T-helper 9 cell (primary cell): ENCODE measurements around the gene ATF6.
A peak's percentile ranks its signal among the peaks of the same experiment; 100 is the strongest.
"Not testable (repeated sequence)": the region's sequence is repeated elsewhere in the genome, so short reads cannot be mapped to it uniquely, and the experiment has no call there.

Experiments
- DNase-seq: peaks from one replicate; pipeline ENCODE4 v3.0.0-alpha.2; 2020

ATF6 gene

GRCh38 chr1:161736335-161736969 lies 29.7 kb upstream of the ATF6 start:
- no peak for DNase-seq

GRCh38 chr1:161737625-161738024 lies 28.5 kb upstream of the ATF6 start:
- no peak for DNase-seq

- DNase-seq = peak; percentile 20
Measured at GRCh38 chr1:161738627-161739287, 27.4 kb upstream of the ATF6 start.

GRCh38 chr1:161739865-161740566 lies 26.1 kb upstream of the ATF6 start:
- DNase-seq = no peak

GRCh38 chr1:161740921-161741320 lies 25.2 kb upstream of the ATF6 start:
- no peak for DNase-seq

- no peak for DNase-seq
Measured at GRCh38 chr1:161743231-161743630, 22.9 kb upstream of the ATF6 start.

GRCh38 chr1:161747801-161748200 lies 18.3 kb upstream of the ATF6 start:
- DNase-seq = no peak

- DNase-seq = peak; percentile 75
Measured at GRCh38 chr1:161749509-161750407, 16.4 kb upstream of the ATF6 start, which contains the start of gene DUSP12. TSS of gene DUSP12 (plus strand) at chr1:161749786. CDS start at chr1:161749802, 16 bp downstream.

GRCh38 chr1:161763522-161764098 lies 2.5 kb upstream of the ATF6 start:
- DNase-seq = peak; percentile 27

GRCh38 chr1:161768461-161768860 lies 2.3 kb downstream of the ATF6 start:
- no peak for DNase-seq

GRCh38 chr1:161768986-161769672 lies 3.0 kb downstream of the ATF6 start:
- no peak for DNase-seq

GRCh38 chr1:161769673-161770045 lies 3.5 kb downstream of the ATF6 start:
- not testable (repeated sequence) for DNase-seq

GRCh38 chr1:161770250-161770649 lies 4.1 kb downstream of the ATF6 start:
- no peak for DNase-seq

GRCh38 chr1:161771161-161771560 lies 5.0 kb downstream of the ATF6 start:
- DNase-seq = no peak

GRCh38 chr1:161771973-161772372 lies 5.9 kb downstream of the ATF6 start:
- no peak for DNase-seq

- DNase-seq = no peak
Measured at GRCh38 chr1:161772397-161772796, 6.3 kb downstream of the ATF6 start.

- DNase-seq = no peak
Measured at GRCh38 chr1:161773791-161774190, 7.7 kb downstream of the ATF6 start.

- no peak for DNase-seq
Measured at GRCh38 chr1:161777261-161777660, 11.1 kb downstream of the ATF6 start.

- DNase-seq = no peak
Measured at GRCh38 chr1:161778522-161778921, 12.4 kb downstream of the ATF6 start.

- no peak for DNase-seq
Measured at GRCh38 chr1:161779393-161779792, 13.3 kb downstream of the ATF6 start.

- DNase-seq = no peak
Measured at GRCh38 chr1:161781995-161782394, 15.9 kb downstream of the ATF6 start.

GRCh38 chr1:161782886-161783285 lies 16.8 kb downstream of the ATF6 start:
- no peak for DNase-seq
